LNCaP clone FGC (cell line): ENCODE data around the gene PPT2.
"Not testable (repeated sequence)": the region's sequence is repeated elsewhere in the genome, so short reads cannot be mapped to it uniquely, and the experiment has no call there.

Source experiments
- DNase-seq: peaks from one replicate; pipeline ENCODE4 v3.0.0-alpha.2; 2011; ENCODE audit warnings: low read depth
- H3K4me3 ChIP-seq: 2 replicates; pipeline ENCODE4 v1.5.1; 2011; ENCODE audit warnings: mild to moderate bottlenecking, low read depth, low read length, control low read depth
- CTCF ChIP-seq: IDR thresholded peaks from 2 replicates; pipeline ENCODE4 v1.5.1; 2012; ENCODE audit warnings: mild to moderate bottlenecking; ENCODE audit not compliant: control insufficient read depth, insufficient read depth; ENCODE audit errors: extremely low read depth

PPT2 gene

GRCh38 chr6:32132110-32132509 is 21.8 kb upstream of the PPT2 start:
- no peak for TF ChIP-seq CTCF
- no peak overlapping the region for H3K4me3 ChIP-seq
- peak; percentile 40 for DNase-seq

- no peak for TF ChIP-seq CTCF
- no peak overlapping the region for H3K4me3 ChIP-seq
- no peak for DNase-seq
Measured at GRCh38 chr6:32133786-32134185, 20.2 kb upstream of the PPT2 start.

GRCh38 chr6:32137454-32137853 is 16.5 kb upstream of the PPT2 start:
- DNase-seq: no peak
- H3K4me3 ChIP-seq: no peak overlapping the region
- TF ChIP-seq CTCF: no peak

GRCh38 chr6:32139590-32139989 is 14.4 kb upstream of the PPT2 start:
- H3K4me3 ChIP-seq: no peak overlapping the region

GRCh38 chr6:32140420-32141046 is 13.4 kb upstream of the PPT2 start:
- no peak overlapping the region for H3K4me3 ChIP-seq
- DNase-seq: no peak
- no peak for TF ChIP-seq CTCF

More at GRCh38 chr6:32139590-32139989, 14.4 kb upstream of the PPT2 start:
- no peak for TF ChIP-seq CTCF
- DNase-seq: no peak

GRCh38 chr6:32144238-32144637 is 9.7 kb upstream of the PPT2 start:
- H3K4me3 ChIP-seq, DNase-seq: not testable (repeated sequence)

GRCh38 chr6:32146287-32146686 is 7.7 kb upstream of the PPT2 start:
- no peak for TF ChIP-seq CTCF
- DNase-seq: no peak
- no peak overlapping the region for H3K4me3 ChIP-seq
